Gastrocnemius medialis (tissue), 4 donors: ENCODE results near the gene TOMM6.

ENCODE experiments used
- CTCF ChIP-seq, 5 experiments: fragments of 450-650 bp in 3 of 5; fragments of 200-600 bp in 2 of 5; sonication (generic) in 2 of 5; IDR thresholded peaks in 4 of 5; conservative IDR thresholded peaks in 1 of 5; 1 replicate in 4 of 5; 2 replicates in 1 of 5; pipeline ENCODE4 v1.5.1; 2016 to 2019; ENCODE audit warnings: antibody characterized with exemption in 5 of 5, mild to moderate bottlenecking in 3 of 5, moderate library complexity in 3 of 5
- POLR2A ChIP-seq, 2 donors: fragments of 450-650 bp; IDR thresholded peaks; one replicate each; pipeline ENCODE4 v1.6.1; 2017; ENCODE audit warnings: antibody characterized with exemption in 2 of 2, mild to moderate bottlenecking in 2 of 2, moderate library complexity in 2 of 2

GRCh38 chr6:41801380-41801779, 13.9 kb downstream of the TOMM6 start:
- no peak for TF ChIP-seq CTCF (IDR thresholded peaks at IDR 0.05 in 4 of 5, conservative IDR thresholded peaks at IDR 0.05 in 1 of 5)
- TF ChIP-seq POLR2A (IDR thresholded peaks at IDR 0.05) = no peak
